GF-D8 (cell line): ENCODE results near the gene OR2M7.
"Not testable (repeated sequence)": the region's sequence is repeated elsewhere in the genome, so short reads cannot be mapped to it uniquely, and the experiment has no call there.

Experiments used
- DNase-seq: peaks from one replicate; lab custom pipeline; 2025; lab: John Stamatoyannopoulos, UW

The OR2M7 gene

GRCh38 chr1:248324468-248324867, at the start of gene OR2M7:
OR2M7 (minus strand) TSS chr1:248324568; CDS start chr1:248324568, 0 bp downstream.
- DNase-seq = no peak

- no peak for DNase-seq
Measured at GRCh38 chr1:248373761-248374160, 49.4 kb upstream of the OR2M7 start.

GRCh38 chr1:248372394-248372793, 48.0 kb upstream of the OR2M7 start:
- DNase-seq = no peak

GRCh38 chr1:248366609-248367008, 42.2 kb upstream of the OR2M7 start:
- no peak for DNase-seq

- no peak for DNase-seq
Measured at GRCh38 chr1:248361121-248361715, 36.9 kb upstream of the OR2M7 start, which contains the start of gene OR2T4. OR2T4 (plus strand) TSS chr1:248361665; CDS start chr1:248361665, 0 bp downstream.

- no peak for DNase-seq
Measured at GRCh38 chr1:248359415-248359814, 35.0 kb upstream of the OR2M7 start.

- DNase-seq = no peak
Measured at GRCh38 chr1:248348475-248348874, 24.1 kb upstream of the OR2M7 start, which contains the start of gene OR14C36. OR14C36 (plus strand) TSS chr1:248348775; CDS start chr1:248348775, 0 bp downstream.

GRCh38 chr1:248343451-248343850, 19.1 kb upstream of the OR2M7 start:
- DNase-seq = no peak

GRCh38 chr1:248316796-248317195, 7.6 kb downstream of the OR2M7 start:
- no peak for DNase-seq

- not testable (repeated sequence) for DNase-seq
Measured at GRCh38 chr1:248306740-248307139, 17.6 kb downstream of the OR2M7 start.

- no peak for DNase-seq
Measured at GRCh38 chr1:248306103-248306502, 18.3 kb downstream of the OR2M7 start.

GRCh38 chr1:248305672-248306071, 18.7 kb downstream of the OR2M7 start:
- not testable (repeated sequence) for DNase-seq

GRCh38 chr1:248303324-248303723, 21.0 kb downstream of the OR2M7 start, which contains the start of gene OR2T12:
OR2T12 (minus strand) TSS chr1:248303424; CDS start chr1:248295578, 7,846 bp downstream.
- no peak for DNase-seq

GRCh38 chr1:248288391-248288790, 36.0 kb downstream of the OR2M7 start:
- peak; percentile 74 for DNase-seq

GRCh38 chr1:248277876-248278275, 46.5 kb downstream of the OR2M7 start, which contains the start of gene OR2T33:
OR2T33 (minus strand) TSS chr1:248277976; CDS start chr1:248273814, 4,162 bp downstream.
- no peak for DNase-seq
